ENCODE measurements around the gene ACKR4.

ACKR4 gene

DNA sequence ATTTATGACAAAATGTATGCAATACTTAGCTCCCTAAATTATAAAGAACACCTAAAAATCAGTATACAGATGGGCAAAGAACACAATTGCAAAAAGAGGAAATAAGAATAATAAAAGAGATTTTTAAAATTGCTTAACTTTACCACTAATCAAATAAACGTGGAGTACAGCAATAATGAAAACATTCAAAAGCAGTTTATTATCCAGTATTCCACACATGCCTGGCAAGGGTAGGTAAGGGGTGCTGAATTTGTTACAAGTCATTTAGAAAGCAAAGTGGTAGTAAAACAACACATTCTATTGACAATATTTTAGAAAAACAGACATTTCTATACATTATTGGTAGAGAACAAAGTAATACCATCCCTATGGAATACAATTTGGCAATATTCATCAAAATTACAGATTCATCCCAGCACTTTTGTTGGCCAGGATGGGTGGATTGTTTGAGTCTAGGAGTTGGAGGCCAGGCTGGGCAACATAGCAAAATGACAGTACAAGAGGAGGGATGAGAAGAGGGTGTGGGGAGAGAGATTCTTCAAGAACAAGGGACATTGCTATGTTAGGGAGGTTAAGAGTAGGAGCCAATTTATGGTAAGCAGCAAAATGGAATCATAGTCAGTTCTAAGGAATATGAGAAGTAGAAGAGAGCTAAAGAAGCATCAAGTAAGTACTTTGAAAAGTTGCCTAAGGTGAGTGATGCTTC, 3.7 kb upstream of the ACKR4 start:
- TF ChIP-seq, protein P1, sequence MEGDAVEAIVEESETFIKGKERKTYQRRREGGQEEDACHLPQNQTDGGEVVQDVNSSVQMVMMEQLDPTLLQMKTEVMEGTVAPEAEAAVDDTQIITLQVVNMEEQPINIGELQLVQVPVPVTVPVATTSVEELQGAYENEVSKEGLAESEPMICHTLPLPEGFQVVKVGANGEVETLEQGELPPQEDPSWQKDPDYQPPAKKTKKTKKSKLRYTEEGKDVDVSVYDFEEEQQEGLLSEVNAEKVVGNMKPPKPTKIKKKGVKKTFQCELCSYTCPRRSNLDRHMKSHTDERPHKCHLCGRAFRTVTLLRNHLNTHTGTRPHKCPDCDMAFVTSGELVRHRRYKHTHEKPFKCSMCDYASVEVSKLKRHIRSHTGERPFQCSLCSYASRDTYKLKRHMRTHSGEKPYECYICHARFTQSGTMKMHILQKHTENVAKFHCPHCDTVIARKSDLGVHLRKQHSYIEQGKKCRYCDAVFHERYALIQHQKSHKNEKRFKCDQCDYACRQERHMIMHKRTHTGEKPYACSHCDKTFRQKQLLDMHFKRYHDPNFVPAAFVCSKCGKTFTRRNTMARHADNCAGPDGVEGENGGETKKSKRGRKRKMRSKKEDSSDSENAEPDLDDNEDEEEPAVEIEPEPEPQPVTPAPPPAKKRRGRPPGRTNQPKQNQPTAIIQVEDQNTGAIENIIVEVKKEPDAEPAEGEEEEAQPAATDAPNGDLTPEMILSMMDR (IDR thresholded peaks at IDR 0.05; ENCODE audit: control insufficient read depth, insufficient read depth, low read depth, low read length, missing control alignments) = no peak
- DNase-seq (ENCODE audit: low read depth) = no peak
- H3K4me3 ChIP-seq (ENCODE audit: control insufficient read depth, low read depth, low read length) = no peak overlapping the region

DNA sequence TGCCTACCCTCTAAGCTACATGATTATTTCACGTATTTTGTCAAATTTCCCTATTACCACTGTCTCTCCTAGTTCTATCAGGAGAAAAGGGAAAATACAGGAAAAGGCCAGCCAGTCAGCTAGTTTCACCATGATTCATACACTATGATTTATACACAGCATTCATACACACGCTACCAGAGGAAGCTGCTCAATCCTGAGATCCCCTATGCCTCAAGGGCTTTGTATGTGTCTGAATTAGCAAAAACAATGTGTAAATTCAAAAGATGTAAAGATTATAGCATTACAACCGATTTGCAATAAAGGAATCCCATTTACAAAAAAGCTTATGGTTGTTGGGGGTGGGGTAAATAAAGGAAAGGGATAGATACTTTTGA, 3.1 kb upstream of the ACKR4 start:
- no peak for DNase-seq (ENCODE audit: low read depth)
- TF ChIP-seq, protein P1 (IDR thresholded peaks at IDR 0.05; ENCODE audit: control insufficient read depth, insufficient read depth, low read depth, low read length, missing control alignments) = no peak
- no peak overlapping the region for H3K4me3 ChIP-seq (ENCODE audit: control insufficient read depth, low read depth, low read length)

DNA sequence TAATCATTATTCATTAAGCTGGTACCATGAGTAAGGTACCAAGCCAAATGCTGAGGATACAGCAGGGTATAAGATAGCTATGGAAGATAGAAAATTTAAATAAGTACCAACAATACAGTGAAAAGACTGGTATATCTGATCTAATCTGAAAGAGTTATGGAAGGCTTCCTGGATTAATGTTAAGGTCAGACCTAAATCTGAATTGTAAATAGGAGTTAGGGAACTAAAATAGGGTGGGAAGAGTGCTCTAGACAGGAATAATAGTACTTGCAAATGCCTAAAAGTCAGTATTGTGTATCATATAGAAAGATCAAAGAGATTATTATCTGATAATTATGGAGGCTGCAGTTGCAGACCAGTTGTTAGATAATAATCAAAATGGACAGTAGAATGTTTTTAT, 2.6 kb upstream of the ACKR4 start:
- TF ChIP-seq, protein P1 (IDR thresholded peaks at IDR 0.05; ENCODE audit: control insufficient read depth, insufficient read depth, low read depth, low read length, missing control alignments) = no peak
- DNase-seq (ENCODE audit: low read depth) = no peak
- H3K4me3 ChIP-seq (ENCODE audit: control insufficient read depth, low read depth, low read length) = no peak overlapping the region

DNA sequence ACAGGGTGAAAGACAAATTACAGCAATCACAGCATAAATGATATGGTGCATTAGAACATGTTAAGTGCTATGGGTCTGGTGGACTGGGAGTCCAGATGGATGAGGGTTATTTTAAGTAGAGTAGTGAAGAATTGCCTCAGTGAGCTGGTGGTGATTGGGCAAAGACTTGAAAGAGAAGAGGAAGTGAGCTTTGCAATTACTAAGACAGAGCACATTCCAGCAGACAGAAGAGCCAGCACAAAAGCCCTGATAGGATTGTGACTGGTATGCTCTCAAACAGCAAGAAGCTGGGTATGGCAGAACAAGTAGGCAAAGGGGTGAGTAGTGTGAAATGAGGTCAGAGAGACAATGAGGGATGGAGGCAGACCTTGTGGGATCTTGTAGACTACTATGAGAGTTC, 2.1 kb upstream of the ACKR4 start:
- DNase-seq (ENCODE audit: low read depth) = peak; percentile 57
- TF ChIP-seq, protein P1 (IDR thresholded peaks at IDR 0.05; ENCODE audit: control insufficient read depth, insufficient read depth, low read depth, low read length, missing control alignments) = no peak
- no peak overlapping the region for H3K4me3 ChIP-seq (ENCODE audit: control insufficient read depth, low read depth, low read length)

DNA sequence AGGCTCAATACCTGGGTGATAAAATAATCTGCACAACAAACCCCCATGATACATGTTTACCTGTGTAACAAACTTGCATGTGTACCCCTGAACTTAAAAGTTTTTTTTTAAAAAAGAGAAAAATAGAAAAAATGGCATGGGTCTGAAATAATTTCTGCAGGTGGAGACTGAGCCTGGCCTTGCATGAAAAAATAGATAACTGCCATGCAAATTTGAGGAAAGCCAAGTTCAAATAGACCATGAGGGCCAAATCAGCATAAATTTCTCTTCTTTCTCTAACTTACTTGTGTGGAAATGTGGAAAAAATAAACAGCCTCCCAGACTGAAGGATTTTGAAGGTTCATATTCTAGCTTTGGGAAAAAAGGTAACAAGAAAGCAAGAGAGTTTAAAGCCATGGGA, 744 bp upstream of the ACKR4 start:
- TF ChIP-seq, protein P1 (IDR thresholded peaks at IDR 0.05; ENCODE audit: control insufficient read depth, insufficient read depth, low read depth, low read length, missing control alignments) = no peak
- no peak overlapping the region for H3K4me3 ChIP-seq (ENCODE audit: control insufficient read depth, low read depth, low read length)
- no peak for DNase-seq (ENCODE audit: low read depth)

DNA sequence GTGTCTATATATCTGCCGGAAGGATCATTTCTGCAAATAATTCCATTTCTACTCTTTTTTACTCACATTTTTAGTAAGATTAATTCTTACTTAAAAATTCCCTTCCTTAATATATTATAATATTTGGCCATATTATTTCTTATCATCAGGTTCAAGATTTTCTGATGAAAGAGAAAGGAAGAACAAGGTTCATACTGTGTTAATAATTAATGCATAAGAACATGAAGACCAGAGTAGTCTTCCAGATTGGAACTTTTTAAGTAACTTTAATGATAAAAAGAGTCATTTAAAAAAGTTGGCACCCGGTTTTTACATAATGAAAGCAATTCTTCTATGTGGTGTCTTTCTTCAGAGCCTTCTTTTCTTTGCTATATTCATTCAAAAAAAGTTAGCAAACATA, 590 bp downstream of the ACKR4 start:
- H3K4me3 ChIP-seq (ENCODE audit: control insufficient read depth, low read depth, low read length) = peak overlapping the region; percentile 24
- no peak for DNase-seq (ENCODE audit: low read depth)
- TF ChIP-seq, protein P1 (IDR thresholded peaks at IDR 0.05; ENCODE audit: control insufficient read depth, insufficient read depth, low read depth, low read length, missing control alignments) = no peak
